A673 (cell line): ENCODE results near the gene PSTPIP2. TPM values are rescaled to one million over a fixed set of nuclear protein-coding genes. Genes with fewer than 3 reads are reported as not detected.

ENCODE experiments used
- BruUV-seq: library from RNA; stranded (reverse); fragments of 400-500 nt; replicated peaks from 2 replicates; lab custom pipeline; 2021; lab: Mats Ljungman, UMichigan
- CTCF ChIA-PET: fragments of 300-600 bp; sonication (Branson Sonifier 250); formaldehyde crosslinking; loops from one replicate; lab custom pipeline; 2022; ENCODE audit warnings: antibody characterized with exemption; lab: Charles Lee
- POLR2A ChIA-PET: fragments of 300-600 bp; sonication (Branson Sonifier 250); formaldehyde crosslinking; loops from one replicate; lab custom pipeline; 2022; ENCODE audit warnings: antibody characterized with exemption; ENCODE audit not compliant: low non-redundant PET; lab: Charles Lee
- DNase-seq: peaks from one replicate; pipeline ENCODE4 v3.0.0-alpha.2; 2015; ENCODE audit warnings: low spot score
- H3K27ac ChIP-seq: fragments of 200-600 bp; sonication (generic); 2 replicates; pipeline ENCODE4 v1.5.1; 2016; ENCODE audit warnings: mixed run types, low read depth, mild to moderate bottlenecking, mixed read lengths, antibody characterized with exemption, low read length; ENCODE audit not compliant: poor library complexity, severe bottlenecking
- H3K27me3 ChIP-seq: fragments of 200-600 bp; sonication (generic); replicated peaks from 2 replicates; pipeline ENCODE4 v1.6.1; 2017; ENCODE audit warnings: mixed run types, low read depth, mild to moderate bottlenecking, mixed read lengths, antibody characterized with exemption, low read length; ENCODE audit not compliant: insufficient read depth, poor library complexity
- H3K36me3 ChIP-seq: fragments of 200-600 bp; sonication (generic); 2 replicates; pipeline ENCODE4 v1.6.1; 2016; ENCODE audit warnings: mixed run types, mild to moderate bottlenecking, mixed read lengths, antibody characterized with exemption, low read length; ENCODE audit not compliant: insufficient read depth, poor library complexity, severe bottlenecking
- H3K4me1 ChIP-seq: fragments of 200-600 bp; sonication (generic); 2 replicates; pipeline ENCODE4 v1.6.1; 2017; ENCODE audit warnings: mixed run types, mild to moderate bottlenecking, mixed read lengths, antibody characterized with exemption, low read length; ENCODE audit not compliant: insufficient read depth, poor library complexity, severe bottlenecking
- H3K4me3 ChIP-seq: fragments of 200-600 bp; sonication (generic); 2 replicates; pipeline ENCODE4 v1.5.1; 2016; ENCODE audit warnings: low read depth, mixed run types, mild to moderate bottlenecking, mixed read lengths, low read length; ENCODE audit not compliant: poor library complexity, severe bottlenecking
- H3K9me3 ChIP-seq: fragments of 200-600 bp; sonication (generic); 2 replicates; pipeline ENCODE4 v1.6.1; 2016; ENCODE audit warnings: mixed run types, low read depth, mild to moderate bottlenecking, mixed read lengths, antibody characterized with exemption, low read length; ENCODE audit not compliant: poor library complexity, severe bottlenecking
- EZH2 ChIP-seq: fragments of 200-600 bp; sonication (generic); IDR thresholded peaks from 2 replicates; pipeline ENCODE4 v1.6.1; 2017; ENCODE audit warnings: borderline replicate concordance, low read depth, mild to moderate bottlenecking, mixed read lengths, antibody characterized with exemption, low read length; ENCODE audit not compliant: poor library complexity, severe bottlenecking
- intact Hi-C: fragments of 100-400 bp; cut with micrococcal nuclease; formaldehyde crosslinking; loops from one replicate; pipeline ENCODE4 v1.10.0; 2022; ENCODE audit not compliant: unreplicated experiment
- total RNA-seq: library from RNA; stranded (reverse); gene quantifications from 2 replicates; pipeline ENCODE4 v1.2.3, GENCODE V29; 2021
- TF ChIP-seq, protein P1 (sequence below): fragments of 300-800, 200-600 bp; sonication (generic); conservative IDR thresholded peaks from 2 replicates; pipeline ENCODE4 v1.5.1; 2017; ENCODE audit warnings: low read depth, mild to moderate bottlenecking, antibody characterized with exemption, low read length, moderate library complexity, mixed read lengths

Gene PSTPIP2
- total RNA-seq, 1 experiment from 2014 or later, result 5.7 TPM

DNA sequence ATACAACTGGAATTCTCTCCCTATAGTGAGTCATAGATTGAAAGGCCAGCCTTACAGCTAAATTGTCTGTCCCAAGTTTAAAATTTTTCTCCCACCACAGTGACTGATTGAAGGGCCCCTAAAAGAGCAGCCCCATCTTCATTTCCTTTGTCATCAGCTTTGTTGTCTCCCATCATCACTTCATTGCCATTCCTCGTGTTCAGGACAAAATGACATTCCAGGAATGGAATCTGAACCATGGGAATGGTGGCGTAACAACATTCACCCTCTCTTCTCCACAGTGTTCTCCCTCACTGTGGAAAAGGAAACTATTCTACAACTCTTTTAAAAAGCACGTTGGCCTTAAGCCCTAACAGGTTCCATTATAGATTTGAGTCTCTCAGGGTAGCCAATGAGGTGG, 52.1 kb downstream of the PSTPIP2 start:
- Histone ChIP-seq H3K9me3 (no peaks in the 10 kb centered on the region), H3K27ac (no peak overlapping the region), H3K27me3 (no peaks in the 10 kb centered on the region), H3K4me1 (no peaks in the 10 kb centered on the region), H3K36me3 (no peaks in the 10 kb centered on the region), H3K4me3 (no peak overlapping the region)
- no peak for TF ChIP-seq EZH2
- TF ChIP-seq, protein P1, sequence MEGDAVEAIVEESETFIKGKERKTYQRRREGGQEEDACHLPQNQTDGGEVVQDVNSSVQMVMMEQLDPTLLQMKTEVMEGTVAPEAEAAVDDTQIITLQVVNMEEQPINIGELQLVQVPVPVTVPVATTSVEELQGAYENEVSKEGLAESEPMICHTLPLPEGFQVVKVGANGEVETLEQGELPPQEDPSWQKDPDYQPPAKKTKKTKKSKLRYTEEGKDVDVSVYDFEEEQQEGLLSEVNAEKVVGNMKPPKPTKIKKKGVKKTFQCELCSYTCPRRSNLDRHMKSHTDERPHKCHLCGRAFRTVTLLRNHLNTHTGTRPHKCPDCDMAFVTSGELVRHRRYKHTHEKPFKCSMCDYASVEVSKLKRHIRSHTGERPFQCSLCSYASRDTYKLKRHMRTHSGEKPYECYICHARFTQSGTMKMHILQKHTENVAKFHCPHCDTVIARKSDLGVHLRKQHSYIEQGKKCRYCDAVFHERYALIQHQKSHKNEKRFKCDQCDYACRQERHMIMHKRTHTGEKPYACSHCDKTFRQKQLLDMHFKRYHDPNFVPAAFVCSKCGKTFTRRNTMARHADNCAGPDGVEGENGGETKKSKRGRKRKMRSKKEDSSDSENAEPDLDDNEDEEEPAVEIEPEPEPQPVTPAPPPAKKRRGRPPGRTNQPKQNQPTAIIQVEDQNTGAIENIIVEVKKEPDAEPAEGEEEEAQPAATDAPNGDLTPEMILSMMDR, result no peak
- DNase-seq, result no peak
- CTCF ChIA-PET, result no interaction called here
- intact Hi-C loops, result no loop called here
- POLR2A ChIA-PET, result no interaction called here
- no TSS peak for BruUV-seq

DNA sequence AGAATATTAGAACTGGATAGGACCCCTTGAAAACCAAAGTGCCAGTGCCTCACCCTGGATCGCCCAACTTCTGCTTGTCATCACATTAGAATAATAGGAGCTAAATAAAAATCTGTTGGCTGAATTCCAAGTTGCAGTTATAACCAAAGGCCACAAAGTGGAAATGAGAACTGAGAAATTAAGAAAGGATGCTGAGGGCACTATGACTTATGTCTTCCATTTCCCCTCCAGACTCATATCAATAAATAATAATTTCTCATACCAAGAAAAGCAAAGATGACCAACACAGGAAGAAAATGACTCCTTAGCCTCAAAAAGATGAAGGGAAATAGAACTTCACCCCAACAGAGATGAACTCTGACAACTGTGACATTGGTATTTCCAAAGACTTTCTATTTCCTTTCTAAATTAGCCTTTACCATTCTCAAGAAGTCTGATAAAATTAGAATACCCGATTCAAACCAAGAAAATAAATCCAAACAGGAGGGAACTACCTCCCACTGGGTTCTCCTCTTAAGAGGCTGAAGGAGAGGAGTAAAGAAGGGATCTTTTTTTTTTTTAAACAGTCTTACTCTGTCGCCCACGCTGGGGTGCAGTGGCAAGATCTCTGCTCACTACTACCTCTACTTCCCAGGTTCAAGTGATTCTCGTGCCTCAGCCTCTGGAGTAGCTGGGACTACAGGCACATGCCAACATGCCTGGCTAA, 58.4 kb downstream of the PSTPIP2 start:
- Histone ChIP-seq H3K4me1 (no peaks in the 10 kb centered on the region), H3K27ac (no peak overlapping the region), H3K4me3 (no peak overlapping the region), H3K27me3 (no peaks in the 10 kb centered on the region), H3K36me3 (no peaks in the 10 kb centered on the region), H3K9me3 (no peaks in the 10 kb centered on the region)
- BruUV-seq, result no TSS peak
- ChIA-PET CTCF (no interaction called here), POLR2A (interaction anchor here (1.0 kb wide), 1 partner anchor 15 kb away, joined by 3 read pairs; no protein-coding TSS in a partner anchor)
- intact Hi-C loops, result no loop called here
- TF ChIP-seq EZH2, result no peak
- TF ChIP-seq, protein P1, result no peak
- no peak for DNase-seq

DNA sequence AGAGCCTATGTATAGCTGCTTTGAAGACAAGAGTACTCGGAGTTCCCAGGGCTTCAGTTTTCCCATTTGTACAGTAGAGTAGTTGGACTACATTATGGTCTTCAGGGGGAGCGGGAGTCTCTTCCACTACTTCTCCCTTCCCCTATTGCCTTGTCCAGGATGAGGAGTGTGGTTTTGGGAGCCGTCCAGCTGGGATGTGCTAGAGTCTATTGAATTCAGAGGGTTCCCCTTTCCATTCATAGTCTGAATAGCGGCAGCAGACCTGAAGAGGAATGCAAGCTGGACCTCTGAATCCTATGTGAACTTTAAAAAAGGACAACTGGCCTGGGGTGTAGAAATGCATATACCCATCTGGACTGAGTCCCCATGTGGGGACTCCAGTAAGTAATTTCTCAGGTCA, 61.4 kb downstream of the PSTPIP2 start:
- CTCF ChIA-PET, result no interaction called here
- intact Hi-C loops, result no loop called here
- H3K4me1 ChIP-seq, result no peaks in the 10 kb centered on the region
- H3K27ac ChIP-seq, result no peak overlapping the region
- no TSS peak for BruUV-seq
- DNase-seq, result no peak
- H3K4me3 ChIP-seq, result no peak overlapping the region
- no peaks in the 10 kb centered on the region for H3K36me3 ChIP-seq
- TF ChIP-seq, protein P1, result no peak
- TF ChIP-seq EZH2, result no peak
- no peaks in the 10 kb centered on the region for H3K27me3 ChIP-seq
- no peaks in the 10 kb centered on the region for H3K9me3 ChIP-seq
- POLR2A ChIA-PET, result no interaction called here
